ENCODE results near the gene AFDN.

AFDN gene

DNA sequence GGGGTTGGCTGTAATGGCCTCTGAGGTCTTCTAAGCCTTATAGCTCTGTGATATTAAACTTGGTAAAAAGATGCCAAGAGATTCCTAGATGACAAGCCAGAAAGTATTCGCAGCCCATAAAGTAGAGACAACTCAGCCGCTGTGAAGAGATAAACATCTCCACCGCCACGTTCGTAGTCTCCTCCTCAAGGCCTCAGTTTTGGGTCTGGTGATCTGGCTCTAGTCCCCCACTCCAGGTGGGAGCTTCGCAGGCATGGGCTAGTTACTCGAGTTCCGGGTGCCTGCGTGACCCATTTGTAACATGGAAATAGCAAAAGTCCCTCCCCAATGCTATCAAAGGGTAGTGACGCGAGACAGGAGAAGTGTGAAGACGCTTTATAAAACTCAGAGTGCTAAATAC lies 28.3 kb upstream of the AFDN start:
- TF ChIP-seq, protein P1, sequence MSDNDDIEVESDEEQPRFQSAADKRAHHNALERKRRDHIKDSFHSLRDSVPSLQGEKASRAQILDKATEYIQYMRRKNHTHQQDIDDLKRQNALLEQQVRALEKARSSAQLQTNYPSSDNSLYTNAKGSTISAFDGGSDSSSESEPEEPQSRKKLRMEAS (IDR thresholded peaks at IDR 0.05; ENCODE audit: low read depth, low read length), result no peak
- TF ChIP-seq POLR2A (IDR thresholded peaks at IDR 0.05; ENCODE audit: extremely low read depth, insufficient read length) (no peak), MYC (IDR thresholded peaks at IDR 0.05; ENCODE audit: low read depth, low read length) (no peak)
- TF ChIP-seq, protein P2, sequence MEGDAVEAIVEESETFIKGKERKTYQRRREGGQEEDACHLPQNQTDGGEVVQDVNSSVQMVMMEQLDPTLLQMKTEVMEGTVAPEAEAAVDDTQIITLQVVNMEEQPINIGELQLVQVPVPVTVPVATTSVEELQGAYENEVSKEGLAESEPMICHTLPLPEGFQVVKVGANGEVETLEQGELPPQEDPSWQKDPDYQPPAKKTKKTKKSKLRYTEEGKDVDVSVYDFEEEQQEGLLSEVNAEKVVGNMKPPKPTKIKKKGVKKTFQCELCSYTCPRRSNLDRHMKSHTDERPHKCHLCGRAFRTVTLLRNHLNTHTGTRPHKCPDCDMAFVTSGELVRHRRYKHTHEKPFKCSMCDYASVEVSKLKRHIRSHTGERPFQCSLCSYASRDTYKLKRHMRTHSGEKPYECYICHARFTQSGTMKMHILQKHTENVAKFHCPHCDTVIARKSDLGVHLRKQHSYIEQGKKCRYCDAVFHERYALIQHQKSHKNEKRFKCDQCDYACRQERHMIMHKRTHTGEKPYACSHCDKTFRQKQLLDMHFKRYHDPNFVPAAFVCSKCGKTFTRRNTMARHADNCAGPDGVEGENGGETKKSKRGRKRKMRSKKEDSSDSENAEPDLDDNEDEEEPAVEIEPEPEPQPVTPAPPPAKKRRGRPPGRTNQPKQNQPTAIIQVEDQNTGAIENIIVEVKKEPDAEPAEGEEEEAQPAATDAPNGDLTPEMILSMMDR (IDR thresholded peaks at IDR 0.05; ENCODE audit: low read depth, low read length), result no peak
- DNase-seq (ENCODE audit: low read depth), result no peak
- H3K4me3 ChIP-seq (ENCODE audit: low read depth, low read length), result no peak overlapping the region

DNA sequence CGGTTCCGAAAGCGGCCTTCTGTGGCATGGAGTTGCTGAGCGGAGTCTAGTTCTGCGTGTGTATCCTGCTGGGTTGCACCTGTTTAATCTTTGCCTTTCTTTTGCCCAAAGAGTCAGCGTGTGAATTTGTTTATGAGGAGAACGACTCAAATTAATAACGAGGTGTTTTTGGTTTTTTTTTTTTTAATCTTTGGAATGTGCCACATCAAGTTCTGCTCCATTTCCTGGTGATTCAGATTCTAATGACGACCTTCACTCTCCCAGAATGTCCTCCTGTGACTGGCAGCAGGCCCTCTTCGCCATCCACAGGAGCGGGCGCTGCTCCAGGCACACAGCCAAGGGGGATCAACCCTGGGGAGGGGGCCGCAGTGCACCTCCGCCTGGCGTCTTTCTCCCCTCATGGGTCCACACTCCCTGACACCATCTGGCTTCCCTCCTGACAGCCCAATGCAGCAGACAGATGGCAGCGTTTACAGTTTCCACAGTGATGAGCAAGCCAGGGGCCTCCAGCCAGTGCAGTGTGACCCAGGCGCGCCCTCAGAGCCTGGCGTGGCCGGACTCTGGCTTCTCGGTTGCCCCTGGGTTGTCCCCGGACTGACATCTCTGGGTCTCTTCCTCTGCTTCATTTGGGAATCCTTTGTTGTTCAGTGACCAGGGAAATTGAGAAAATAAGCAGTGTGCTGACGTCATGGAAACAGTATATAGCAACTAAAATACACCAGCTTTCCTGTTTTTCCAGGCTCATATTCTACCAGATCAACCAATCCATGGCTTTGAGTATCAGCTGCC lies 27.5 kb upstream of the AFDN start:
- no peak for DNase-seq (ENCODE audit: low read depth)
- TF ChIP-seq MYC (IDR thresholded peaks at IDR 0.05; ENCODE audit: low read depth, low read length) (no peak), POLR2A (IDR thresholded peaks at IDR 0.05; ENCODE audit: extremely low read depth, insufficient read length) (no peak)
- TF ChIP-seq, protein P1 (IDR thresholded peaks at IDR 0.05; ENCODE audit: low read depth, low read length), result no peak
- TF ChIP-seq, protein P2 (IDR thresholded peaks at IDR 0.05; ENCODE audit: low read depth, low read length), result no peak
- H3K4me3 ChIP-seq (ENCODE audit: low read depth, low read length), result no peak overlapping the region

DNA sequence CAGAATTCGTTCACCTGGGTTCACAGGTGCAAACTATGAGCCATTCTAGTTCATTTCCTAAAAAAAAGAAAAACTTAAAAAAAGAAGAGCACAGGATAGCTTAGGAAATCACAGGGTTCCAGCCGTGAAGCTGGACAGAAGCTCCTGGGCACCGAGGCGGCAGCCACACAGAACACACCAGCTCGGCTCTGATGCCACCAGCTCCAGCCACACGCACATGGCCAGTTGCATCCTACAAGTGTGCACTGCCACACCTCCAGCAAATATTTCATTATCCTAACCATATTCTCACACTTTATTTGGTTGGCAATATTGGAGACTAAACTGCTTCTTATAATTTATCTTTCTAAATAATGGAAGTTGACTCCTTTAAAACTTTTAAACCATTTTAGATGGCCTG lies 26.2 kb upstream of the AFDN start:
- H3K4me3 ChIP-seq (ENCODE audit: low read depth, low read length), result no peak overlapping the region
- TF ChIP-seq, protein P1 (IDR thresholded peaks at IDR 0.05; ENCODE audit: low read depth, low read length), result no peak
- TF ChIP-seq, protein P2 (IDR thresholded peaks at IDR 0.05; ENCODE audit: low read depth, low read length), result no peak
- TF ChIP-seq POLR2A (IDR thresholded peaks at IDR 0.05; ENCODE audit: extremely low read depth, insufficient read length) (no peak), MYC (IDR thresholded peaks at IDR 0.05; ENCODE audit: low read depth, low read length) (no peak)
- DNase-seq (ENCODE audit: low read depth), result no peak

DNA sequence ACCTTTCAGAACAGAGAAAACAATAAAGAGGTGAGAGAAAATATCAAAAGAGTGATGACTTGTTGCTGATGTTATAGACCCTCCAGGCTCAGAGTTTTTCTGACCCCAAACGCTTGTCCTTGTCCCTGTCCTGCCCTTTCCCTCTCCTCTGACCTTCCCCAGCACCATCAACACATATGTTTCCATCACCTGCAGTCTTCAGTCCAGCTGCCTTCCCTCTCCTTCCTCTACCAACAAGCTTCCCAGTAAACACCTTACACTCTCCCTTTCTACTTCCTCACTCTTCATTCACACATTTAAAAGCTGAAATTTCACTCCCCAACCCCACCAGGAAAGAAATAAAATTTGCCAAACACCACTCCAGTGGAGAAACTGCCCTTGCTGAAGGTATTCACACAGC lies 25.4 kb upstream of the AFDN start:
- TF ChIP-seq, protein P1 (IDR thresholded peaks at IDR 0.05; ENCODE audit: low read depth, low read length), result no peak
- no peak for TF ChIP-seq MYC (IDR thresholded peaks at IDR 0.05; ENCODE audit: low read depth, low read length)
- no peak for TF ChIP-seq POLR2A (IDR thresholded peaks at IDR 0.05; ENCODE audit: extremely low read depth, insufficient read length)
- TF ChIP-seq, protein P2 (IDR thresholded peaks at IDR 0.05; ENCODE audit: low read depth, low read length), result no peak
- H3K4me3 ChIP-seq (ENCODE audit: low read depth, low read length), result no peak overlapping the region
- DNase-seq (ENCODE audit: low read depth), result no peak

DNA sequence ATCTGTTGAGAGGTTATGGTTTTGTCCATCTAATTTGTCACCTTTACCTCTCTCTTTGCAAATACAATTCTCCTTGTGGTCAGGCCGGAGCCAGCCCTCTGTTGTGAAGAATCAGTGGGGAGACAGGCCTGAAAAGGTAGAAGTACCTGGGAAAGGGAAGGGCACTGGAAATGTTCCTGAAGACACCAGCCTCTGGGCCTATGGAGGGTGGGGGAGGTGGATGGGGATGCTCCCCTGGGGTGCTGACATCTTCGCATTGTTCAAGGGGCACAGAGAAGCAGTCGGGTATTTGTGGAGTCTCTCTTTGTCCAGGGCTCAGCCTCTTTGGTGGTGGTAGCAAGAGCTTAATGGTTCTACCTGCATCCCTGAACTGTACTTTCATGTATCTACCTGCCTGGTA lies 24.4 kb upstream of the AFDN start:
- TF ChIP-seq POLR2A (IDR thresholded peaks at IDR 0.05; ENCODE audit: extremely low read depth, insufficient read length), result no peak
- TF ChIP-seq, protein P1 (IDR thresholded peaks at IDR 0.05; ENCODE audit: low read depth, low read length), result no peak
- TF ChIP-seq, protein P2 (IDR thresholded peaks at IDR 0.05; ENCODE audit: low read depth, low read length), result no peak
- no peak overlapping the region for H3K4me3 ChIP-seq (ENCODE audit: low read depth, low read length)
- no peak for DNase-seq (ENCODE audit: low read depth)
